Loucy (cell line): ENCODE measurements around the gene VPS13D.
A peak's percentile ranks its signal among the peaks of the same experiment; 100 is the strongest.

Source experiments
- H2AFZ ChIP-seq: fragments of 200-600 bp; sonication (generic); 2 replicates; pipeline ENCODE4 v1.6.0; 2016; ENCODE audit warnings: antibody characterized with exemption, mild to moderate bottlenecking, low read length, moderate library complexity
- H3F3A ChIP-seq: fragments of 200-600 bp; 2 replicates; pipeline ENCODE4 v1.6.0; 2016; ENCODE audit warnings: antibody characterized with exemption, low read depth, mild to moderate bottlenecking
- H3K27me3 ChIP-seq: fragments of 200-600 bp; sonication (generic); 2 replicates; pipeline ENCODE4 v1.6.1; 2014; ENCODE audit warnings: low read length, mild to moderate bottlenecking; ENCODE audit not compliant: insufficient read depth, poor library complexity, severe bottlenecking
- H3K36me3 ChIP-seq: fragments of 200-600 bp; sonication (generic); 2 replicates; pipeline ENCODE4 v1.6.1; 2016; ENCODE audit warnings: low read length; ENCODE audit not compliant: insufficient read depth
- H3K4me1 ChIP-seq: fragments of 200-600 bp; sonication (generic); 2 replicates; pipeline ENCODE4 v1.5.1; 2014; ENCODE audit warnings: low read length, mild to moderate bottlenecking; ENCODE audit not compliant: insufficient read depth, poor library complexity, severe bottlenecking
- H3K4me2 ChIP-seq: fragments of 200-600 bp; sonication (generic); 2 replicates; pipeline ENCODE4 v1.6.0; 2014; ENCODE audit warnings: antibody characterized with exemption, low read length, low read depth, mild to moderate bottlenecking; ENCODE audit not compliant: poor library complexity, severe bottlenecking
- H3K4me3 ChIP-seq: fragments of 200-600 bp; sonication (generic); 2 replicates; pipeline ENCODE4 v1.5.1; 2014; ENCODE audit warnings: low read length, mild to moderate bottlenecking, mixed read lengths; ENCODE audit not compliant: poor library complexity, severe bottlenecking
- H3K79me2 ChIP-seq: fragments of 200-600 bp; sonication (generic); 2 replicates; pipeline ENCODE4 v1.6.1; 2014; ENCODE audit warnings: low read length; ENCODE audit not compliant: insufficient read depth
- H3K9ac ChIP-seq: fragments of 200-600 bp; sonication (generic); 2 replicates; pipeline ENCODE4 v1.6.0; 2014; ENCODE audit warnings: mild to moderate bottlenecking, low read depth, low read length, moderate library complexity; ENCODE audit not compliant: poor library complexity, severe bottlenecking
- H3K9me2 ChIP-seq: fragments of 200-600 bp; sonication (generic); replicated peaks from 2 replicates; pipeline ENCODE4 v1.6.1; 2016; ENCODE audit warnings: low read depth, low read length, mixed read lengths
- H3K9me3 ChIP-seq: fragments of 200-600 bp; sonication (generic); 2 replicates; pipeline ENCODE4 v1.6.1; 2014; ENCODE audit warnings: mild to moderate bottlenecking, antibody characterized with exemption, low read length, low read depth; ENCODE audit not compliant: insufficient read depth
- H4K20me1 ChIP-seq: fragments of 200-600 bp; sonication (generic); 2 replicates; pipeline ENCODE4 v1.6.0; 2014; ENCODE audit warnings: antibody characterized with exemption, low read length, mild to moderate bottlenecking; ENCODE audit not compliant: insufficient read depth, poor library complexity, severe bottlenecking
- EZH2phosphoT487 ChIP-seq: fragments of 200-600 bp; IDR thresholded peaks from 2 replicates; pipeline ENCODE4 v1.6.1; 2018; ENCODE audit warnings: antibody characterized with exemption, mild to moderate bottlenecking, moderate library complexity, borderline replicate concordance
- TF ChIP-seq, protein P1 (sequence below): fragments of 200-600 bp; sonication (generic); conservative IDR thresholded peaks from 2 replicates; pipeline ENCODE4 v1.5.1; 2014; ENCODE audit warnings: mild to moderate bottlenecking, antibody characterized with exemption, low read length

Gene VPS13D

DNA sequence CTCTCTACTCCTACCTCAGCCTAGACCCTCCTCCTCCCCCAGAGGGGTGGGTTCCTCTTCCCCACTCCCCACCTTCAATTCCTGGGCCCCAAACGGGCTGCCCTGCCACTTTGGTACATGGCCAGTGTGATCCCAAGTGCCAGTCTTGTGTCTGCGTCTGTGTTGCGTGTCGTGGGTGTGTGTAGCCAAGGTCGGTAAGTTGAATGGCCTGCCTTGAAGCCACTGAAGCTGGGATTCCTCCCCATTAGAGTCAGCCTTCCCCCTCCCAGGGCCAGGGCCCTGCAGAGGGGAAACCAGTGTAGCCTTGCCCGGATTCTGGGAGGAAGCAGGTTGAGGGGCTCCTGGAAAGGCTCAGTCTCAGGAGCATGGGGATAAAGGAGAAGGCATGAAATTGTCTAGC lies 21.6 kb upstream of the VPS13D start:
- Histone ChIP-seq H2AFZ (no peak overlapping the region), H3F3A (no peaks in the 10 kb centered on the region), H3K9ac (no peak overlapping the region), H3K4me2 (no peak overlapping the region), H3K79me2 (no peaks in the 10 kb centered on the region), H3K4me1 (peaks cover 13% of the 10 kb centered on the region), H3K27me3 (no peaks in the 10 kb centered on the region), H3K36me3 (peaks cover 11% of the 10 kb centered on the region; the same call in 1 of the 2 replicates), H3K9me3 (no peaks in the 10 kb centered on the region), H3K4me3 (no peak overlapping the region), H3K9me2 (no peaks in the 10 kb centered on the region), H4K20me1 (no peaks in the 10 kb centered on the region)
- TF ChIP-seq, protein P1, sequence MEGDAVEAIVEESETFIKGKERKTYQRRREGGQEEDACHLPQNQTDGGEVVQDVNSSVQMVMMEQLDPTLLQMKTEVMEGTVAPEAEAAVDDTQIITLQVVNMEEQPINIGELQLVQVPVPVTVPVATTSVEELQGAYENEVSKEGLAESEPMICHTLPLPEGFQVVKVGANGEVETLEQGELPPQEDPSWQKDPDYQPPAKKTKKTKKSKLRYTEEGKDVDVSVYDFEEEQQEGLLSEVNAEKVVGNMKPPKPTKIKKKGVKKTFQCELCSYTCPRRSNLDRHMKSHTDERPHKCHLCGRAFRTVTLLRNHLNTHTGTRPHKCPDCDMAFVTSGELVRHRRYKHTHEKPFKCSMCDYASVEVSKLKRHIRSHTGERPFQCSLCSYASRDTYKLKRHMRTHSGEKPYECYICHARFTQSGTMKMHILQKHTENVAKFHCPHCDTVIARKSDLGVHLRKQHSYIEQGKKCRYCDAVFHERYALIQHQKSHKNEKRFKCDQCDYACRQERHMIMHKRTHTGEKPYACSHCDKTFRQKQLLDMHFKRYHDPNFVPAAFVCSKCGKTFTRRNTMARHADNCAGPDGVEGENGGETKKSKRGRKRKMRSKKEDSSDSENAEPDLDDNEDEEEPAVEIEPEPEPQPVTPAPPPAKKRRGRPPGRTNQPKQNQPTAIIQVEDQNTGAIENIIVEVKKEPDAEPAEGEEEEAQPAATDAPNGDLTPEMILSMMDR = no peak
- TF ChIP-seq EZH2phosphoT487 = no peak

DNA sequence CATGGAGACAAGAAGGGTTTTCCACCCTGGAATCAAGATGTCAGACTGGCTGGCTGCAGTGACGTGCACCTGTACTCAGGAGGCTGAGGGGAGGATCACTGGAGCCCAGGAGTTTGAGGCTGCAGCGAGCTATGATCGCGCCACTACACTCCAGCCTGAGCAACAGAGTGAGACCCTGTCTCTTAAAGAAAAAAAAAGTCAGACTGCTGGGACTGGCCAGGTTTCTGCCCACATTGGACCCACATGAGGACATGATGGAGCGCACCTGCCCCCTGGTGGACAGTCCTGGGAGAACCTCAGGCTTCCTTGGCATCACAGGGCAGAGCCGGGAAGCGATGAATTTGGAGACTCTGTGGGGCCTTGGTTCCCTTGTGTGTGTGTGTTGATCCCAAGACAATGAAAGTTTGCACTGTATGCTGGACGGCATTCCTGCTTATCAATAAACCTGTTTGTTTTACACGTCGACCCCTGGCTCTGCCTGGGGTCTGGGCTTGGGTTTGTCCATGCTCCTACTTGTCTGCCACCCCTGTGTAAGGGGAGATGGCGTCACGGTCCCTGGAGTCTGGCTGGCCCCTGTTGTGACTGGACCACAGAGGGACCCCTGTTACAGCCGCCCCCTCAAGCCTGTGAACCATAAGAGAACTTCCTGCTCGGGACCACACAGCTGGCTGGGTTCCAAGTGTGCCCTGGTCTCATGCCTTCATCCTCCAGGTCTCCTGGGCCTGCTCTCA lies 20.9 kb upstream of the VPS13D start:
- peaks cover 13% of the 10 kb centered on the region for H3K4me1 ChIP-seq
- no peaks in the 10 kb centered on the region for H3K79me2 ChIP-seq
- H3F3A ChIP-seq = no peaks in the 10 kb centered on the region
- H3K4me2 ChIP-seq = peak overlapping the region; percentile 24
- H3K9me3 ChIP-seq = no peaks in the 10 kb centered on the region
- no peak overlapping the region for H3K4me3 ChIP-seq
- H3K9ac ChIP-seq = no peak overlapping the region
- no peaks in the 10 kb centered on the region for H4K20me1 ChIP-seq
- TF ChIP-seq, protein P1 = peak; percentile 94
- TF ChIP-seq EZH2phosphoT487 = no peak
- H3K9me2 ChIP-seq = no peaks in the 10 kb centered on the region
- H3K36me3 ChIP-seq = peaks cover 11% of the 10 kb centered on the region; the same call in 1 of the 2 replicates
- H2AFZ ChIP-seq = no peak overlapping the region
- no peaks in the 10 kb centered on the region for H3K27me3 ChIP-seq

DNA sequence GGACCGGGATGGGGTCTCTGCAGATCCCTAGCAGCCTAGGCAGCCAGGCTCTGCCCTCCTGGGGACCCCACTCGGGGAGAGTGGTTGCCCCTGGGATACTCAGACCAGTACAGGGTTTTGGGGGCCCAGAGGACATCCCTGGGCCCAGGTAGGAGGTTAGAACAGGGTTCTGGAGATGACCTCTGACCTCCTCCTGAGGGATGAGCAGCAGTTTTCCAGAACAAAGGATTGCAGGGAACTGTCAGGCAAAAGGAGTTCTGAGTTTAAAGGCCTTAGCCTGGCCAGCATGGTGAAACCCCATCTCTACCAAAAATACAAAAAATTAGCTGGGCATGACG lies 20.4 kb upstream of the VPS13D start:
- Histone ChIP-seq H3K36me3 (peaks cover 11% of the 10 kb centered on the region; the same call in 1 of the 2 replicates), H4K20me1 (no peaks in the 10 kb centered on the region), H3K4me2 (peak overlapping the region; percentile 24), H3K27me3 (no peaks in the 10 kb centered on the region), H3F3A (no peaks in the 10 kb centered on the region), H2AFZ (no peak overlapping the region), H3K79me2 (no peaks in the 10 kb centered on the region), H3K4me3 (no peak overlapping the region), H3K4me1 (peaks cover 13% of the 10 kb centered on the region), H3K9ac (no peak overlapping the region), H3K9me3 (no peaks in the 10 kb centered on the region), H3K9me2 (no peaks in the 10 kb centered on the region)
- TF ChIP-seq, protein P1 = no peak
- TF ChIP-seq EZH2phosphoT487 = no peak
